GM19452 (cell line): ENCODE results near the gene PDE6H.

Experiments used
- ATAC-seq: cut with Tn5 transposase; IDR thresholded peaks from one replicate; pipeline ENCODE4 v1.9.1; 2021; ENCODE audit not compliant: unreplicated experiment

PDE6H gene

DNA sequence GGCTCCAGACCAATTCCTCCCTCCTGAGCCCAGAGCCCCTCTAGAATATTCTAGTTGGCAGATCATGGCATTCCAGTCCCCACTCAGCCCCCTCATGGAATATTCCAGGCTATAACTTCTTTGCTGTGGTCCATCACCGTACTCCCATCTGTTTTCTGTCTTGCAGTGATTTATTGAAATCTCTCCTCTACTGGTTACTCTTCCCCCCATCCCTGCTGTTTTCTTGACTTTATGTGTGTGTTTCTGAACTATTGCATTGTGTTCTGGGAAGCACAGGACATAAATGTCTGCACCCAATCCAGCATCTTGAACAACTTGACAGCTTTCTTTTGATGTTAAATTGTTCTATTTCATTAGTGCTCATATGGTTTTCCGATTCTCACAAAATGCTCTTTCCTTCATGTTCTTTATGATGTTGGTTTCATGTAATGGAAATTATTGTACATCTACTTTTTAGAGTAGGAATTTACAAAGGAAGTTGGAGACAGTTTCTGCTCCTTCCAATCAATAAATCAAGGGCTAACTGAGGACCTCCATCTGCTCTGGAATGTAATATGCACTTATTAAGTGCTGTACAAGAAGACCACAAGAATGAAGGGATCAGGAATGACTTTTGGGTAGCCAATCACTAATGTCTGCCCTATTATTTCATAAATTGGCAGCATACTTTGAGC, 26.3 kb downstream of the PDE6H start:
- no peak for ATAC-seq

DNA sequence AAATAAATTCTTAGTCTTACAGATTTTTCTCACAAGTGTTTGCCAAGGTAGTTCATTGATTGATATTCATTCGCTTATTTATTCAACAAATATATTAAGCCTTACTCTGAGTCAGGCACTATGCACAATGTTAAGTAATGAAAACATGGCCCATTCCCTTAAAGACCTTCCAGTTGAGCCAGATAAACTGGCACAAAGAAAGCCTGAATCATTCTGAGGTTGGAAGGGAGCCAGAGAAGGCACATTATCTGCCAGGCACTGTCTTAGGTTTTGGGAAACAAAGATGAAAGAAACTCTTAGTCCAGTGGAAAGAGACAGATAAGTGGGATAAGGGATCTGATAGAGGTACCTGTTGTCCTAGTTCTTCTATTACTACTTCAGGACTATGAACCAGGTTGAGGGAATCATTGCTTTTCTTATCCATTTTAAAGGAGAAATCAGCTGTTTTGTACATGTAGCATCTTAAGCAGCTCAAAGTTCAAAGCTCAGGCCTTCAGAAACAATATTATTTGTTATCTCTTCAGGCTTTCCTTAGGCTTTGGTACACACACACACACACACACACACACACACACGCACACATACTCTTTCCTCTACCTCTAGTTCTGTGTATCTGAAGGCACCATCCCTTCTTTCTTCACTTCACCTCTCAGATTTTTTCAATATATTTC, 27.0 kb downstream of the PDE6H start:
- no peak for ATAC-seq

DNA sequence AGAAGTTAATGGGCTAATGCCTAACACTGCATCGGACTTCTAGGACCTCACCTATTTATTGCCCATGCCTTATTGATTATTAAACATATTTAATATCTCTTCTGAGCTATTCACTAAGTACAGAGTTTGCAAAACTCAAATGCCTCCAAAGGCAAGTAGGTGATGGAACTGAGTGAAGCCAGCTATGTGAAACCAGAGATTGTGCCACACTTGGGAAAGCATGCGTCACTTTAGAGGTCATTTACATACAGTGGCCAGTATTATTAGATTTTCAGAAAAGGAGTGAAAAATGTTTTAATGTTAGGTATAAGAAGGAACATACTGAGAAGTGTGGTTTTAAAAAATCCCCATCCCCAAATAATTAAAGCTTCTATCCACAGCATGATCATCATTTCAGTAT, 27.7 kb downstream of the PDE6H start:
- ATAC-seq = no peak

DNA sequence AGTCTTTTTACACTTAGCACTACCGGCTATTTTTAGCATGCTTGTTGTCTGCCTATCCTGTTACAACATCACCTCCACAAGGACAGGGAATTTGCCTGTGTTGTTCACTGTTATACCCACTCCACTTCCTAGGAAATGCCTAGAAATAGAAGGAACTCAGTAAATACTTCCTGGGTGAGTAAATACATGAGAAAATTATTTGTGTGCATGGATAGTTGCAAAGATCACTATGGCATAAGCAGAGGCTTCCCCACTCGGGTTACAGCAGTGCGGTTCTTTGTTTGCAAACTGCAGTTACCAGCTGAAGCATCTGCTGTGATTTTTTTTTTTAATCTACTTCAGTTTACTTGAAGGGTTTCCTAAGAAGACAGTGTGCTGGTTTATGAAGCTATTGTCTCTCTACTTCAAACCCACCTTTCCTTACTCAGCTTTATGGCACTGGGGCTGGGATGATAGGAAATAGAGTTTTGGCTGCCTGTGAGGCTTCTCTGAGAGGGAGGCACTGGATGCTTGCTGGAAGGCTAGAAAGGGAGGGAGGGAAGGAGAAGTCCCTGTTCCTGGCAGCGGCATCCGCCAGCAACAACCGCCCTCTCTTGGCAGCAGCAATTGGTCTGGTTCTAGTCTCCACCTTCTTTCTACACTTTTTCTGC, 29.0 kb downstream of the PDE6H start:
- ATAC-seq = no peak

DNA sequence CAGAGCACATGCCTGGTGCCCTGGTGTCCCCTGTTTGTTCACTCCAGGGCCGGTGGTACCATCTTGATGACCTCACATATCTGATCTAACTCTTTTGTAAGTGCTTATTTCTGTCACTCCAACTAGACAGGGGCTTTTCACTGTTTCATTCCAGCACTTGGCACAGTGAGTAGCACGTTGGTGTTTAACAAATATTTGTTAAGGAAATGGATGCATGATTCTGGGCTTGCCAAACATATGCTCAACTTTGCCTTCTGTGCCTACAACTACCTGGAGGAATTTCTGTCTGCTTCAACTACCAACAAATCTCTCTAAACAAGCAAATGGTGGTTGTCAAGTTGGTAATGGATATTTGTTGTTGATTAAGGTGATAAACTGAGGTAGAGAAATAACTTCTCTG, 31.6 kb downstream of the PDE6H start:
- ATAC-seq = no peak

DNA sequence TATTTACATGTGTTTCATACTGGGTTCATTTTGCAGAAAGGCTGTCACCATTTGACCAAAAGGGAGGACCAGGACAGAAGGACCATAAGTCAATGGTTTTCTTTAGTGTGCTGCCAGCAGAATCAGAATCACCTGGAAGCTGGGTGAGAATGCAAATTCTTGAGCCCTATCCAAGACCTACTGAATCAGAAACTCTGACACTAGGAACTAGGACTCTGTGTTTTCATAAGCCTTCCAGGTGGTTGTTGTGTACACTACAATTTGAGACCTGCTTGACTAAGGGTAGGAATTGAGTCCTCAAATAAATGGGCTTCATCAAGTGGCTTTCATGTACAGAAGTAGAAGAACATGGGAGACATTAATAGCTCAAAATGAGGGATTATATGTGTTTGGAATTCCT, 32.2 kb downstream of the PDE6H start:
- ATAC-seq = no peak

DNA sequence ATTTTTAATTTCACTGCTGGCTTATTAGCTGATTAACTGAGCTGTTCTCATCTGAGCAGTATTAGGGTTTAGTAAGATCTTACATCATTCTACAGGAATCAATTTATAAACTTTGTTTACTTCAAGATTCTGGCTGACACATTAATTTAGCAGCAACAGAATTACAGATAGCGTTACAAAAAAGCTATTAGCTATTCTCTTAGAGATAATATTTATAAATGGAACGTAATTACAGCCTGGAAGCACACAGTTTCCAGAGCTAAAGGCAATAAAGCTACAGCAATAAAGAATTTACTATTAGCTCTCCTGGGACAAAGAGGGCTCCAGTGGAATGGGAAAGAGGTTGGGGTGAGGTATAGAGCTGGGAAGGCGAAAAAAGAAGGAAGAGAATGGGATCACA, 34.7 kb downstream of the PDE6H start:
- no peak for ATAC-seq

DNA sequence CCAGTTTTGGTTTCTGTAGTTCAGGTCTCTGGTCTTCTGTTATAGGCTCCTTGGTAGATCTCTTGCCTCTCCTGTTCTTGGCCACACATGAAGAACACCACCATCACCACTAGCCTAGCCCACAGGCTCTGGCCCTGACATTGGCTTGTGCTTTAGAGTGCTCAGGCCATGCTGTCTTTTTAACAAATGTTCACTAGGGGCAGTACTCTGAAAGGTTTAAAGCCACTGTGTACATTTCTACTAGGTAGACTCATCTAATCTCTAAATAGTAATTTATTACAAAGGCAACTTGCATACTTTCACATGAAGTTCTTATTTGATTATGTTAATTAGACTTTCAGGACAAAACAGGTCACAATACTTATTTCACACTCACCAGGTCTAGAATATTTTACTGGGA, 38.3 kb downstream of the PDE6H start:
- no peak for ATAC-seq

DNA sequence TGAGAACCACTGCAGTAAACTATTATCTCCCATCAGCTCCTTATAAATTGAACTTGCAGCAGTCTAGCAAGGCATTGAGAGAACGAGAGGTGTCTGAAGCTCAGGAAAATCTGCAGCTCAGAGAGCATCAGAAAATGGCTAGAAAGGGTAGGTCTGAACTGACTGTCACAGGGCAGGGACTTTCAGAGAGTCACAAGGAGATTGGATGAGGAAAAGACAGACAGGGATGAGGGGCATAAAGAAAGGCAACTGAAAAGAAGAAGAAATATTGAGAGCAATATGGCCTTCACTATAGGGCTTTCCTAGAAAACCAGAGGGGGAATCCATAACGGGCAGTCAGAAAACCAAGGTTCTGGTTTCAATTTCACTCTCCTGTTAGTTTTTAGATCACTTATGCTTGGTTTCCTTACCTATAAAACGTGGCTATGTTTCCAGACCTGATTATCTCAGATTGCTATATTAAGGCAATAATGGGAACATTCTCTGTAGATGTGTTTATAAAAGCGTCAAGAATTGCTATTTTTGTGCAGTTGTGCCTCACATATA, 40.9 kb downstream of the PDE6H start:
- no peak for ATAC-seq

DNA sequence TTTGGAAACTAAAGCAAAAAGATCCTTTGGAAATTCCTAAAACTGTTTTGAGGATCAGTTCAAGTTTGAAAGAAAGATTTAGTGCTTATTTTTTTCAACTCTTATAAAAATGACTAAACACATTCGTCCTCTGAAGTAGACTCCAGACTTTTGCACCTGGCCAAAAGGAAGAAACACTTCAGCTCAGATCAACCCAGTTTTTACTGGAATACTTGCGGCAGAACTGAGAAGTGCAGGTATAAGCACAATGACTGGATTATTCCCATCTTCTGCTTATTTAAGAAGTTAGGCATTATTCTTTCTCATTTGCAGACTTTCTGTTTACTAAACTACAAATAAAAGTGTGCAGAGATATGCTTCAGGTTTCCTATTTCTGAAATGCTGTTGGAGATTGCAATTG, 41.9 kb downstream of the PDE6H start:
- ATAC-seq = no peak

DNA sequence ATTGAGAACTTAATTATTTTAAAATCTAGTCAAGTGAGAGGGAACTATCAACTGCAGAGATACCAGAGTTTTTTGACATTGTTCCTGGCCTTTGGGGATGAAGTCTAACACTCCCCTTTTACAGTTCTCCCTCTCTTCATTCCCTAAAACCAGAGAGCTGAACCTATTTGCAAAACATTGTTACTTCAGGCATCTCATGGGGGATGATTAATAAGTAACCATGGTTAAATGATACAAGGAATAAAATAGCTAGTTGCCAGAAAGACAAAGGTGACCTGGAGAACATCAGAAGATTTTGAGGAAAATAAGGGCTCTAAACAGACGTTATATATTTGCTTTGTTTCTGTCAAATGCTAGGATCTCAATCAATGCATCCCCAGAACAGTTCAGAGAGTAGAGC, 42.3 kb downstream of the PDE6H start:
- ATAC-seq = no peak

DNA sequence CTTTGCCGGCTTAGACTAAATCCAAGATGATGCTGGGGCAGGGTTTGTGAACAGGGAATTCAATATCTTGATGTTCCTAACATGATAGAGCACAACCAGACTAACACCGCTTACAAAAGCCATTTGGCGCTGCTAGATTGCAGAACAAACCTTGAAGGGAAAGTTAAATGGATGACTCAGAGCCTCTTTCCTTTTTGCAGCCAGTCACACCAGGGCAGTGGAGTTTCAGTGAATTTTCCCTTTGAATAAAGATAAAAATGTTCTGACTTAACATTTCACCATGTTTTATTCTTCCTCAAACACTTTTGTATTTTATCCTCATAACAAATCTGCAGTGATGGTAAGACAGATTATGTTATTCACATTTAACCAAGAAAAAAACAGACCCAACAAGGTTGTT, 47.3 kb downstream of the PDE6H start:
- ATAC-seq = no peak
